CD4-positive, alpha-beta T cell treated with Interferon alpha-2 for 1 hour (primary cell): ENCODE results near the gene RNASE13.
"Not testable (repeated sequence)": the region's sequence is repeated elsewhere in the genome, so short reads cannot be mapped to it uniquely, and the experiment has no call there.

ENCODE experiments used
- DNase-seq, 2 donors: peaks; one replicate each; pipeline ENCODE4 v3.0.0-alpha.2; 2020 to 2022

Gene RNASE13

DNA sequence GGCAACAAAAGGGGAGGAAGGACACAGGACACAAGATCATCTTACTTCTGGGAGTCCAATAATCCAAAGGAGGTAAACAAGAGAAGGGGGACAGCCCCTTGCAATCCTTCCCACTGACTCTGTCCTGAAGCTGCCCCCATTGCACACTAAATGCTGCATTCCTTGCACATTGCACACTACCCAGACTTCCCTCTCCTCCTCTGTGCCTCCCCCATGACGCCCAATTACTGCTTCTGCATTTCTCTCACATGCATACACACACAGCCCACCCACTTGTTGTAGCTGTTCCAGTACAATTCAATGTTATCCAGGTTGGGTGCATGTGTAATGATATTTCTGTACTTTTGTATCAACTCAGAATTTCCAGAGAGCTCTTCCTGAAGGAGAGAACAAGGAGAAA, 15.2 kb downstream of the RNASE13 start:
- no peak for DNase-seq

DNA sequence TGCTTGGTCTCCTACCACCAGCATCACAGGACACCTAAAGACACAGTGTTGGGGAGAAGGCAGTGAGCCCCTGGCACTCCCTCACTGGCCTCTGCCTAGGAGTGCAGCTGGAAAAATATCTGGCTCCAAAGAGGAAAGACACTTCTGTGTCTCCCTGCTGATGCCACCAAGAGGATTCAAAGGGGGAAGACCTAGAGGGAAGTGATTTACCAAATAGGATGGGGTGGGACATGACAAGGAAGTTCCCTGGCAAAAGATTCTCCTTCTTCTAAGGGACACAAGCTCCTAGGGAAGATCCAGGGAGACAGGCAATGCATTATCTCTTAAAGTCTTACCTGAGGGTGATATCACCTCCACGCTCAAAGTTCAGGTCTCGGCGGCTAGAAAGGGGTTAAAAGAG, 15.8 kb downstream of the RNASE13 start:
- no peak for DNase-seq

DNA sequence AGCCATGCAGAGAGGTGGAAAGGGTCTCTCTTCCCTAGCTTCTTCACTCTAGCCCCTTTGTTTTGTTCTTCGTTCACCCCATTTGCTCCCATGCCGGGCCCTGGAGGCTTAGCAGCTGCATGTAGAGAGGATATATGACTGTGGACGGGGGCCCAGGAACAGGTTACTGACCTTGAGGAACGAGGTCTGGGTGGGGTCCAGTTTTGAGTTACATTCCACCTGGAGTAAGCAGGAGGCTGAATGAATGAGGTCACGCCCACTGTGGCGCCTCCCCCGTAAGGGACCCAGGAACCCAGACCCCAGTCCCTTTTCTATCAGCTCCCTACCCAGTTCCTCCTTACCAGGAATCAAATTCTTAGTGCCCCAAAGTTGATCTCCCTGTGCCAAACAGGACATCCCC, 16.3 kb downstream of the RNASE13 start:
- DNase-seq: no peak

DNA sequence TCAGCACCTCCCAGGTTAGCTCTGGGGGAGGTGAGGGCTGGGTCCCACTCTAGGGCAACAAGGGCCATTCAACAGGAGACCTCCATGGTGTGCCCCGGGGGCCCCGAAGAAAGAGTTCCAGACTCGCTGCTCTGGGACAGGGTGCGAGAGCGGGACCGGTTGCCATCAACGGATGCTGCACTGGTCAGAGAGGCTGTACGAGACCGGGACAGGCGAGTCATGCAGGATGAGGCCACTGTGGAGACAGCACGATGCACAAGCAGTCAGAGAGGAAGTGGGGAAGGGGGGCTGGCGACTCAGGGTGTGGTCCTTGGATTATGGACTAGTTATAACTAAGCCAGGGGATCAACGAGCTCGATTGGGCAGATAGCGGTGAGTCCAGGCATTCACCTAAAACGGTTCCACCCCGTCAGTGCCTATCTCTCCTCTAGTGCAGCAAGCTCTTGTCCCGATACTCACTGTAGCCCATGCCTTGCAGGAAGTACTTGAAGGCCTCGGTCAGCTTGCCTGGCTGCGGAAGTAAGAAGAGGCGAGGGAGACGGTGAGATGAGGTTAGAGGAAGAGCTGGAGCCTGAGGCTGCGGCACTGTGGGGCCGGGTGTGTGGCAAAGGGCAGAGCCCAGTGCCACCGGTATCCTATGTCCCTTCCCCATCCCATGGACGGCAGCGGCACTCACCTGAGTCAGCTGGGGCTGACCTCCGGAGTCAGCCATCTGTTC, 16.9 kb downstream of the RNASE13 start:
- no peak for DNase-seq

DNA sequence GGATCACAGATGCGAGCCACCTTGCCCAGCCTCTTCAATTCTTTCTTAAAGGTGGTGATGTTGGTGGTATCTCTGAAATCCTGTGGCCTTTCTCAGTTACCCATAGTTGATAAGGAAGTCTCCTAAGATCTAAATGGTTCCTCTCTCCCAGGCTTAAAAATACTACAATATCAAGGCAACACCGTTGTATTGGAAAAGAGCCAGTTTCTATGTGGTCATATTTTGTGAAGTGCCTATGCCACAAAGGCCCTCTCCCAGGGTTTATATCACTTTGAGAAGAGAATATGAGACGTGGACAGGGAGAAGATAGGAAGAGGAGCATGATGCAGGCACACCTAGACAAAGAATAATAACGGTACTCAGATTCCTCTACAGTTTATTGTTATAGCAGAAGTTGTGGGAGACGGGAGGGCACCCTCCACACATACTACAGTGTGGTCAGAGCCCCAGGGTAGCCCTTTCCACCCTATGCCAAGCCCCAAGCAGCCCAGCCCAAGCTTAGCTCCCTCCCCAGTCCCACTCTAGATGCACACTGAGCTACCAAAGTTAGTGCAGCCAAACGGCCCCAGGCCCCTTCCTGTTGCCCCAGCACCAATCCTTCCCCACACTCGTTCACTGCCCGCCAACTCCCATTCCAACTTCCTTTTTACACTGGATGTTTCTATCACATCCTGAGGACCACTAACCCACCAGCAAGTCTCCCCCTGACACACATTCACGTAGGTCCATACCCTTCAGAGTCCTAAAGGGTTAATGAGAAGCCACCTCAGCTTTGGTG, 18.0 kb downstream of the RNASE13 start:
- no peak for DNase-seq

DNA sequence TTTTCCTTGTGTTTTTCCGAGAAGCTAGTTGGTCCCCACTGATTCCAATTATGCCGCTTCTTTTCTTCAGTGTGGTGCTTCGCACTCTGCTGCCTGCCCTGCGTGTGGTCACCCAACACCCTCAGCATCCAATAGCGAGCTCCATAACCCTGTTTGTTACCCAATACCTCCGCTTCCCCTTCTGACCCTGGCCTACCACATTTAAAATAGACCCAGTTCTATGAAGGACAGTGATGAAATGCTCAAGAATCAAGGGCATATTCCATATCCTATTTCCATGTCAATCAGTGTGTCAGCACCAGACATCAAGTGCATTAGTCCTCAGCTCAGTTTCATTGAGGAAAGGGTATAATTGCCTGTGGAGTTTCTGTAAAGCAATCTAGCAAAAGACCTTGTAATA, 19.3 kb downstream of the RNASE13 start:
- DNase-seq: no peak

DNA sequence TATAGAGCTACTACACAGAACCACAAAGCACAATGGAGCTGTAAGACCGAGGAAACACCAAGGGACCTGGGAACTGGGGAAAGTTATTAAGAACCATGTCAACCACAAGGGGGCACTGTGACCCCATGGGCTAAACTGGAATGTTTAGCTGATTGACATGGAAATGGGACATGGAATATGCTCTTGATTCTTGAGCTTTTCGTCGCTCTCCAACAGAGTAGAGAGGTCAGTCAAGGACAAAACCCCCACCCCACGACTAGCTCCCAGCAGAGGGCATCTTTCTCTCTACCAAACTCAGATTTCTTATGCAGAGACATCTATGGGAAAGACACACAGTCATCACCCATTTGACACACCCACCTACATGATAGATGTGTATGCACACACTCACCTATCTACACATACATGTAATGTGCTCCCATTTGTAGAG, 19.8 kb downstream of the RNASE13 start:
- peak; percentile 73 to 85 for DNase-seq

DNA sequence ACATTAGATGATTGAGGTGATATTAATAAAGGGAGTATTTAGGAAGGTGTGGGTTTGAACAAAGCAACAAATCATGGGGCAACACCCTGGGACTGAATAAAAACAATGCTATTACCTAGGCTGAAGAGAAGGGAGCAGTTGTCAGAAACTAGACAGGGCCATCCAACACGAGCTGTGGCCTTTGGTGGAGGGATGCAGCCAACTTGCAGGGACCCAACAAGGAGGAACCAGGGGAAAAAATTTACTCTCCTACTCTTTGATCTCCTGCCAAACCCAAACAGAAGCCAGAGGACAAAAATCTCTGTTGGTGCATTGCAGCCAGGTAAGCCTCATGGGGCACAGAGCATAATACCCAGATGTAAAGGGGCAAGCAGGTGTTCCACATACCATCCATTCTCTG, 23.5 kb downstream of the RNASE13 start:
- DNase-seq: no peak

DNA sequence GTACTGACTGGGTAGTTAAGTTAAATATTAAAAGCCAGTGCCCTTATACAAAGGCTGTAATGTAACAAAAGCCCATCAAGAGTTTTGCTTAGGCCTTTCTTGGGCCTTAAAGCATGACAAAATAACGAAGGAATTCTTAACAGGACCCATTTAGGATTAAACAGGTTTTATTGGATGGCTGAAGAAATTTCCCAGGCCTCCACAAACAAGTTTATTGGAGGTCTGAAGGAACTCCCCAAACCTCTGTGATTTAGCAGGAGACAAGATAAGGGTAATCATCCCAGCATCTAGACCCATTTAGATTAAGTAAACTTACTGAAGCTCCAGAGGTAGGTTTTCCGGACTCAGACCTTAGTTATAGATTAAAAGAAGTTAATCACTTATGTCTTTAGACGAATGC, 24.9 kb downstream of the RNASE13 start:
- not testable (repeated sequence) for DNase-seq

DNA sequence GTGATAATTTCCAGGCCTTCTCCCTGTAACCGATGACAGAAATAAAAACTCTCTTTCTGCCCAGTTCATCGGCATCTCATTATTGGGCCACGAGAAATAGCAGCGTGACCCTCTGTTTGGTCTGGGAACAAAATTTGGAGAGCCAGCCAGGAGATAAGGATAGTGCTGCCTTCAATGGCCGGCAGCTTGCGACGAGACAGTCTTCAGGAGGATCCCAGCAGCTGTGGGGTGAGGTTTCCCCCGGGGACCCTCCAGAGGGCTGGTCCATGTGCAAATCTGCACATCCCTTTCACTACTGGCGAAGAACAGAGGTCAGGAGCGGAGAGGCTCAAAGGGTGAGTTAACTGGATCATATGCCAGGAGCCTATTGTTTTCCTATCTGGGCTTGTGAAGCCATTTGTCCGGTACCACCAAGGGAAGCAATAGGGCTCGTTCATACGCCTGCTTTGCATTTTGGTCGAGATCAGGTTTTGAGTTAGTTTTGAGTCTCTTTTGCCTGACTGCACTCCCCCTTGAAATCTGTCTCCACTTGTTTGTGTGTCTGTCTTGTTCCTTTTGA, 30.7 kb downstream of the RNASE13 start:
- no peak for DNase-seq

DNA sequence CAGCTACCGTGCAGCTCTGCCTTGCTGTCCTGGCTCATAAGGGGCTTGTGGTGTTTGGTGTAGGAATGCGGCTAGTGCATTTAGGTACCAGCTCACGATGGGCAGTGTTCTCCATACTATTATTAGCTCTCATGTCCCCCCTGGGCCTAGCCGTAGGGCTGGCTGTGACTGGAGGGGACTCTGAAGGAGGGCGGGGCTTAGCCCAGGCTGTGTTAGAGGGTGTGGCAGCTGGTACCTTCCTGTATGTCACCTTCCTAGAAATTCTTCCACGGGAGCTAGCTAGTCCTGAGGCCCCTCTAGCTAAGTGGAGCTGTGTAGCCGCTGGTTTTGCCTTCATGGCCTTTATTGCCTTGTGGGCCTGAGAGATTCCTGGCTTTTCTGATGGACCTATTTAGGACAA, 33.4 kb downstream of the RNASE13 start:
- no peak for DNase-seq

DNA sequence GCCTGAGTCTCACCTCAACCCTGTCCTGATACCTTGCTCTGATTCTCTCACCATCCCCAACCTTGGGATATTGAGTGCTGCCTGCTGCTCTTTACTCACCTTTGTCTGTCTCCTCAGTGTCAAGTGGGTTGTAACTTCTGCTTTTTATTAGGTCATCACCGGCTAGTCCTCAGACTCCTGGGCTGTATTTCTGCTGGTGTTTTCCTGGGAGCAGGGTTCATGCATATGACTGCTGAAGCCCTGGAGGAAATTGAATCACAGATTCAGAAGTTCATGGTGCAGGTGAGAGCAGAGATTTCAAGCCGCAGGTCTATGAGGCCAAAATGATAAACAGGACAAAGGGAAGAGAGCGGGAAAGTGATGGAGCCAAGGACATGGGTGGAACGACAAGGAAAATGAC, 35.0 kb downstream of the RNASE13 start:
- no peak for DNase-seq

DNA sequence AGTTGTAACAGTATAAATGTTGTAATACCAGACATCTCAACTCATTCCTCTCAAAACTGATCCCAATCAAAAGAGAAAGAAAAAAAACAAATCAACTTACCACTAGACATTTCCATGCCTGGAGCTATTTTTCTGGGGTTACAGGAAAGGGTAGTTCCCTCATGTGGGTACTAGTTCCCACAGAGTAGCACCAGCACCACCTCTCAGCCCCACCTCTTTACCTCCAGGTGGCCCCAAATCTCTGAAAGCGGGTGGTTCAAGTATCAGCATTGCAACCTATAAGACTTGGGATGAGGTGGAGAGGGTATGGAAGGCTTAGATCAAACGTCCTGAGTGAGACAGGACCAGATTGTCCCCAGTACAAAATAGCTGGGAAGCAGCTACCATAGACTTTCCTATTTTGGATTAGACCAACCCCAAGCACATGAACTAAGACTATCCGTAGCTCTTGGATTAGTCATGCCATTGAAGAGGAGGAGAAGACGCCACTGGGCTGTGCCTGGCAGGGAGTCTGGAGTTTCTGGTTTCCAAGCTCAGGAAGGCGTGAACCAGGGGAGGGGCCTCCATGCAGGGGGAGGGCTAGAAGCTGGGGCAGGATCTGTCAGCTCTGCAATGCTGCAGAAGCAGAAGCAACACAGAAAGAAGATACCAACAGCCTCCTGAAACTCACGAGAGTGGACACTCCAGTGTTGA, 35.8 kb downstream of the RNASE13 start, which contains the start of gene SLC39A2:
SLC39A2 (plus strand) TSS at position 620 of the 693 bp plus-strand sequence. CDS start 154 bp downstream, outside the sequence.
- no peak for DNase-seq

DNA sequence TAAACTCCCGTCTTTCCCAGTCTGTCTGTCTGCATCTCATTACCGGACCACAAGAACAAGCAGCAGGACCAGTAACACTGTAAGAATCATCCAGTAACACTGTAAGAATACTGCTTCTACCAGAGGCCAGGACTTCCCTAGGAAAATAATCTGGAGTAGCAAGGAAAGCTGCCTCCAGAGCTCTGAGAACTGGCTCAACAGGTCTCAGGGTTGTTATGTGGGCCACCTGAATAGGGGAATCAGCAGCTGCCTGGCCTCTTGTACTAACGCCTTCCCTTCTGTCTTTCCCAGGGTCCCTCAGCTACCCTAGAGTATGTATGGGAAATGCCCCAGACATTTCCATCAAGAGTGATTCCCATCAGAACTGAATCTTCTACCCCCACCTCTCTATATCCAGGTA, 36.5 kb downstream of the RNASE13 start:
- DNase-seq: no peak

DNA sequence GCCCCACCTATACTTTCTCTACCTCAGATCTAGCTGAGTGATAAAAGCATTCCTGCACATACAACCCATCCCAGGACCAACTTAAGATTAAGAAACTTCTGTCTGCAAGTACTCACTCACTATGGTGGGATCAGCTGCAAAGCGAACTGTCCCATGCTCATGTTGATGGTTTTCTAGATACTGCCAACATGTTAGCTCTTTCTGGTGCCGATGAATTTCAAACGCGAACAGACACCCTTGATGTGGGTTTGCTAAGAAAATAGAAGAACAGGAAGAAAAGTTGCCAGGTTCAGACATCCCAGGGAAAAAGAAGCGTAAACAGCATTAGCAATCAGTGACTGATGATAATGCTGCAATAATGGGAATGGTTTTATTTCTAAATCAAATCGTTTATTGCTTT, 37.0 kb downstream of the RNASE13 start:
- no peak for DNase-seq

DNA sequence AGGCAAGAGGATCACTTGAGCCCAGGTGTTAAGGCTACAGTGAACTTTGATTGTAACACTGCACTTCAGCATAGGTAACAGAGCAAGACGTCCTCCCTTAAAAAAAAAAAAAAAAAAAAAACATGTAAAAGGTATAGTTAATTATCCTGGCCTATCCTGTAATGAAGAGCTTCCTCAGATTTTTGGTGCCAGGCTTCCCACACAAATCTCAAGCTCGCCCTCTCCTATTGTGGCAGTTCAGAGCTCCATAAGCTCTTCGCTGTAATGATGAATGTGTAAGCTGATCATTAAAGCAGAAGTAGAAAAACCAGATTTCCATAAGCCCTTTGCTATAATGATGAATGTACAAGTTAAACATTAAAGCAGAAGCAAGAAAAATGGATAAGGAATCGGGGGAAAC, 37.5 kb downstream of the RNASE13 start:
- no peak for DNase-seq

DNA sequence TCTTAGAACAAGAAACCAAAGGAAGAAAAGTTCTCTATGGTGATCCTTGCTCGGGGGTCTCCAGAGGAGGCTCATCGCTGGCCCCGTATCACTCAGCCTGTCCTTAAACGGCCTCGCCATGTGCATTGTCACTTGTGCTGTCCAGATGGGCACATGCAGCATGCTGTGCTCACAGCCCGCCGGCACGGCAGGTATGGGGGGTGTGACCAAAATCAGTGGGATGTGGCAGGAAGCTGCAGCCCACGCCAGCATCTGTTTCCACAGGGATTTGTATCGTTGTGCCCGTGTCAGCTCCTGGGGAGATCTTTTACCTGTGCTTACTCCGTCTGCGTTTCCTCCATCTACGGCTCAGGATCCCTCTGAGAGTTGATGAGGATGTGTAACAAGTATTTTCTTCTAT, 38.1 kb downstream of the RNASE13 start:
- no peak for DNase-seq

DNA sequence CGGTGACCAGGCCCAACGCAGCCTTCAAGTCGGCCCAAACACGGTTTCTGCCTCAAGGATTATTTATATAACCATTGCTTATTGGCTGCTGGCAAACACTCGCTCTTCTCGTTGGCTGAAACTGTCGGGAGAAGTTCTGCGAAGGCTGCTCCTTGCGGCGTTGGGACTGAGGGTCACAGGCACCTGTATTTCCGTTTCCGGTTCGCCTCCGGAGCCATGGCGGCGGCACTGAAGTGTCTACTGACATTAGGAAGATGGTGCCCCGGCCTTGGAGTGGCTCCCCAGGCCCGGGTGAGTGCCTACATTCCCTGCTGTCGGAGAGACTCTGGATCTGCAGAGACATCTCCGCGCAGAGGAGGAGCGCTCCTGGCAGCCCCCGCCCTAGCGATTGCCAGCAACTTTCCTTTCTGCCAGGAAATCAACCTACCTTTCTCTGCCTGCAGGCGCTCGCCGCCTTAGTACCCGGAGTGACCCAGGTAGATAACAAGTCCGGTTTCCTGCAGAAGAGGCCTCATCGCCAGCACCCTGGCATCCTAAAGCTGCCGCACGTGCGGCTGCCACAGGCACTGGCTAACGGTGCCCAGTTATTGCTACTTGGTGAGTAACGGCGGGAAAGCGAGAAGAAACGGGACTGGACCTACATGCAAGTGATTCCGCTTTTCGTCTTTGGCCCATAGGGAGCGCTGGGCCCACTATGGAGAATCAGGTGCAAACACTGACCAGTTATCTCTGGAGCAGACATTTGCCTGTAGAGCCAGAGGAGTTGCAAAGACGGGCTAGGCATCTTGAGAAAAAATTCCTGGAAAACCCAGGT, 44.6 kb downstream of the RNASE13 start, which contains the start of gene METTL17:
METTL17 (plus strand) TSS at position 194 of the 814 bp plus-strand sequence; CDS start at position 217, 23 bp downstream.
- DNase-seq: peak; percentile 86 to 90

DNA sequence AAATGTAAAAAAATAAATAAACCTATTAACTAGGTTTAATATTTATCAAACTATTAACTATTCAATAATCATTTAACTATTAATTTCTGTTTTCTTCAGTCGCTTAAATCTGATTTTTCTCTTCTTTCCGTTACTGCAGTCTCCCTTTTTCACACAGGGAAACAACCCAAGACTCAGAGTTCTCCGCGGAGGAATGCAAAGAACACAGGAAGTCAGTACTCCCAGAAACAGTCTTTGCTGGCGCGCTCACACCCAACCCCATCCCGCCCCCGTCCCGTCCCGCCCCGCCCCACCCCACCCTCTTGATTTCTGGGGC, 45.2 kb downstream of the RNASE13 start:
- DNase-seq: no peak

DNA sequence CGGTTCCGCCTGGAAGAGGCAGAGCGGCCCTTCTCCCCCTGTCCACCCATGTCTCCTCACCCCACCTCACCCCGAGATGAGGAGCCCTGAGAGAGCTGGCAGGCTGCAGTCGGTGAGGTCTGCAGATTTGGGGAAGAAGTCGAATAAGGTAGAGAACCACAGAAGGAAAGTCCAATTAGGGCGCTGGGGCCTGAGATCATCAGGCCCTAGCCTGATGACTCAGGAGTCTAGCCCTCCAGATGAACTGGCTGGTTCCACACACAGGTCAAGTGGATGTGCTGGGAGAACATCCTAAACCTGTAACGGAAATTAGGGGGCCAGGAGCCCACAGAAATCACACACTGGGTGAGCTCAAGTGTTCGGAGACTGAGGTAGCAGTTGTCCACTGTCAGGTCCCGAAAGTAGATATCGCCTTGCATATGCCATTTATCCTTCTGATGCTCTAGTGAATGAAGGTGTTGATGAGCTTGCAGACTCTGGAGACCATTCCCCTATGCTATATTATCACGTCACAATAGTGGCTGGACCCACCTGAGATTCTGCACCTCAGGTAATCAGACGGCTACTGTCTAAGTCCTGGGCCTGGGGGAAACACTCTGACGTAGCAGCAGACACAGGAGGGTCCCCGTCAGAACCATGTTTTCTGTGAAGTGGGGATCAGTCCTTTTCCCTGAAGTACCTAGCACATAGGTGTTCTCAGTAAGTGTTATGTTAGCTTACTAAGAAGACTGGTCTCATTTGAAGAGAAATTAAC, 45.7 kb downstream of the RNASE13 start:
- no peak for DNase-seq

DNA sequence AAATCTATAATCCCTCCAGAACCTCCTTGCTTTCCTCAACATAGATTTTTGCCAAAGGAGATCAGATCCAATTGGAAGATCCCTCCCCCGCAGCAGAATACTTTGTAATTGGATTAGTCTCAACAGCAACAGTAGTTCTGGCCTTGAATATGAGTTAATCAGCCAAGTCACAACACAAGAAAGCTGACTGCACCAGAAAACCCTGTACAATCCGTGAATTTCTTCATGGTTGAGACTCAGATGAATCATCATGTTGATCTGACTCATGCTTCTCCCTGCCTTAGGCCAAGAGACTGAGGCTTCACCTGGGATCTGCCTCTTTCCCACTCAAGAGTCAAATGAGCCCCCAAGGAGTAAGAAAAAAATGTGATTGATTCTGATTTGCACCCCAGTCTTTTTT, 47.8 kb downstream of the RNASE13 start:
- no peak for DNase-seq

DNA sequence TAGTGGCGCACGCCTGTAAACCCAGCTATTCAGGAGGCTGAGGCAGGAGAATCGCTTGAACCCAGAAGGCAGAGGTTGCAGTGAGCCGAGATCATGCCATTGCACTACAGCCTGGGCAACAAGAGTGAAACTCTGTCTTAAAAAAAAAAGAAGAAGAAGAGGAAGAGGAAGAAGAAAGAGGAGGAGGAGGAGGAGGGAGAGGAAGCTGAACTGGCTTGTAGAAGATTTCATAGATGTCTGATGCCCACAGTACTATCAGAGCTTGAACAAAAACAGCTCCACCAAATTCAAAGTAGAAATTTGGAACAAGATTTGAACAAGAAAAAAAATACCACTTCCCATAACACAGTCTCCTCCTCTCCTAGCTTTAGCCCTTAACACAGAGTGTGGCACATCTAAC, 49.0 kb downstream of the RNASE13 start:
- DNase-seq: not testable (repeated sequence)
